ENCODE results near the gene SNX32. TPM values are rescaled to one million over a fixed set of nuclear protein-coding genes. Genes with fewer than 3 reads are reported as not detected.

SNX32 gene
- total RNA-seq, 2 donors from 2014 or later, result 1.5 to 4.3 TPM

GRCh38 chr11:65851083-65851579, 17.4 kb downstream of the SNX32 start:
- H3K9ac ChIP-seq (ENCODE audit: extremely low read depth, low read length, poor library complexity, severe bottlenecking), result no peak overlapping the region
- peaks cover 7% of the 10 kb centered on the region for H3K9me3 ChIP-seq (ENCODE audit: control insufficient read depth, low read length)
- peak; percentile 94 for DNase-seq
- peak; percentile 83 for TF ChIP-seq CTCF (conservative IDR thresholded peaks at IDR 0.05)
- peaks cover 48% of the 10 kb centered on the region for H3K36me3 Mint-ChIP-seq (ENCODE audit: low read depth)
- H3K36me3 ChIP-seq (ENCODE audit: control insufficient read depth, insufficient read depth, low read length), result peaks cover 52% of the 10 kb centered on the region
- WGBS, 2 experiments (ENCODE audit: insufficient coverage in 1 of 2, insufficient read length in 1 of 2), result 95 to 97% methylated on average over 10 to 14 of the region's 14 CpGs
- H3K27ac ChIP-seq (ENCODE audit: low read depth, low read length), result no peak overlapping the region
- H3K4me3 Mint-ChIP-seq, result no peak overlapping the region
- no peaks in the 10 kb centered on the region for H3K4me1 ChIP-seq (ENCODE audit: control insufficient read depth, insufficient read depth, low read length)
- H3K27ac Mint-ChIP-seq, result no peak overlapping the region
- peaks cover 12% of the 10 kb centered on the region for H3K27me3 Mint-ChIP-seq (ENCODE audit: insufficient read depth)
- H3K4me3 ChIP-seq (ENCODE audit: low read length), result no peak overlapping the region
- H3K9me3 Mint-ChIP-seq, result no peaks in the 10 kb centered on the region
- H3K27me3 ChIP-seq (ENCODE audit: control insufficient read depth, insufficient read depth, low read length, poor library complexity, severe bottlenecking), result no peaks in the 10 kb centered on the region
- H3K4me1 Mint-ChIP-seq, result peaks cover 1% of the 10 kb centered on the region

- peaks cover 61% of the 10 kb centered on the region for H3K36me3 ChIP-seq (ENCODE audit: control insufficient read depth, insufficient read depth, low read length)
- H3K27ac ChIP-seq (ENCODE audit: low read depth, low read length), result no peak overlapping the region
- H3K9ac ChIP-seq (ENCODE audit: extremely low read depth, low read length, poor library complexity, severe bottlenecking), result no peak overlapping the region
- no peak for TF ChIP-seq CTCF (conservative IDR thresholded peaks at IDR 0.05)
- Mint-ChIP-seq H3K4me3 (no peak overlapping the region), H3K9me3 (no peaks in the 10 kb centered on the region), H3K27ac (peak overlapping the region; percentile 5), H3K27me3 (ENCODE audit: insufficient read depth) (peaks cover 10% of the 10 kb centered on the region), H3K36me3 (ENCODE audit: low read depth) (peaks cover 56% of the 10 kb centered on the region), H3K4me1 (peaks cover 8% of the 10 kb centered on the region)
- no peaks in the 10 kb centered on the region for H3K4me1 ChIP-seq (ENCODE audit: control insufficient read depth, insufficient read depth, low read length)
- no peak overlapping the region for H3K4me3 ChIP-seq (ENCODE audit: low read length)
- no peak for DNase-seq
- 95 to 97% methylated on average over 6 to 10 of the region's 10 CpGs for WGBS, 2 experiments (ENCODE audit: insufficient coverage in 1 of 2, insufficient read length in 1 of 2)
- no peaks in the 10 kb centered on the region for H3K27me3 ChIP-seq (ENCODE audit: control insufficient read depth, insufficient read depth, low read length, poor library complexity, severe bottlenecking)
- H3K9me3 ChIP-seq (ENCODE audit: control insufficient read depth, low read length), result peaks cover 7% of the 10 kb centered on the region
Measured at GRCh38 chr11:65851811-65852507, 18.2 kb downstream of the SNX32 start.

GRCh38 chr11:65852508-65853245, 18.9 kb downstream of the SNX32 start:
- Histone ChIP-seq H3K36me3 (ENCODE audit: control insufficient read depth, insufficient read depth, low read length) (peaks cover 61% of the 10 kb centered on the region), H3K4me1 (ENCODE audit: control insufficient read depth, insufficient read depth, low read length) (no peaks in the 10 kb centered on the region), H3K4me3 (ENCODE audit: low read length) (no peak overlapping the region), H3K27ac (ENCODE audit: low read depth, low read length) (no peak overlapping the region), H3K27me3 (ENCODE audit: control insufficient read depth, insufficient read depth, low read length, poor library complexity, severe bottlenecking) (no peaks in the 10 kb centered on the region), H3K9ac (ENCODE audit: extremely low read depth, low read length, poor library complexity, severe bottlenecking) (no peak overlapping the region), H3K9me3 (ENCODE audit: control insufficient read depth, low read length) (peaks cover 7% of the 10 kb centered on the region)
- no peak overlapping the region for H3K4me3 Mint-ChIP-seq
- no peak for DNase-seq
- peak overlapping the region; percentile 5 for H3K27ac Mint-ChIP-seq
- peaks cover 8% of the 10 kb centered on the region for H3K4me1 Mint-ChIP-seq
- peaks cover 8% of the 10 kb centered on the region for H3K27me3 Mint-ChIP-seq (ENCODE audit: insufficient read depth)
- H3K9me3 Mint-ChIP-seq, result no peaks in the 10 kb centered on the region
- TF ChIP-seq CTCF (conservative IDR thresholded peaks at IDR 0.05), result no peak
- 96% methylated on average over 19 to 33 of the region's 33 CpGs for WGBS, 2 experiments (ENCODE audit: insufficient coverage in 1 of 2, insufficient read length in 1 of 2)
- peaks cover 56% of the 10 kb centered on the region for H3K36me3 Mint-ChIP-seq (ENCODE audit: low read depth)
